Glomerular visceral epithelial cell (primary cell): ENCODE data around the gene KCNAB2.
A peak's percentile ranks its signal among the peaks of the same experiment; 100 is the strongest.

Experiments used
- DNase-seq: peaks from one replicate; pipeline ENCODE4 v3.0.0-alpha.2; 2016; ENCODE audit errors: extremely low spot score

The KCNAB2 gene

GRCh38 chr1:6127587-6128163, 82.0 kb downstream of the KCNAB2 start:
- peak; percentile 51 for DNase-seq

GRCh38 chr1:6128276-6129081, 82.8 kb downstream of the KCNAB2 start:
- no peak for DNase-seq

- no peak for DNase-seq
Measured at GRCh38 chr1:6129313-6129712, 83.6 kb downstream of the KCNAB2 start.

DNA sequence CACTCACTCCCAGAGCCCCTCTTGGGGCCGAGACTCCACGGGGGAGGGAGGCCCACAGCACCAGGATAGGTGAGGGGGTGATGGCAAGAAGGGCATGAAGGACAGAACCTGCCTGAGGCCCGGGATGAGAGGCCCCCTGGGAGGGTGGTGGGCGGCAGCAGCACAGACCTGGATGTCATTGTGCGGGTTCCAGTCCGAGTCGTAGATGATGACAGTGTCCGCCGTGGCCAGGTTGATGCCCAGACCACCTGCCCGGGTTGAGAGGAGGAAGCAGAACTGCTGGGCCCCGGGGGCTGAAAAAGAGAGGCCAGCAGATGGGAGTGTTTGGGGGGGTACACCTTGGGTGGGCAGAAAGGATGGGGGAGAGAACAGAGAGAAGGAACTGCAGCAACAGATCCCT, 84.3 kb downstream of the KCNAB2 start:
- no peak for DNase-seq

GRCh38 chr1:6130596-6130995, 84.9 kb downstream of the KCNAB2 start:
- DNase-seq: no peak

DNA sequence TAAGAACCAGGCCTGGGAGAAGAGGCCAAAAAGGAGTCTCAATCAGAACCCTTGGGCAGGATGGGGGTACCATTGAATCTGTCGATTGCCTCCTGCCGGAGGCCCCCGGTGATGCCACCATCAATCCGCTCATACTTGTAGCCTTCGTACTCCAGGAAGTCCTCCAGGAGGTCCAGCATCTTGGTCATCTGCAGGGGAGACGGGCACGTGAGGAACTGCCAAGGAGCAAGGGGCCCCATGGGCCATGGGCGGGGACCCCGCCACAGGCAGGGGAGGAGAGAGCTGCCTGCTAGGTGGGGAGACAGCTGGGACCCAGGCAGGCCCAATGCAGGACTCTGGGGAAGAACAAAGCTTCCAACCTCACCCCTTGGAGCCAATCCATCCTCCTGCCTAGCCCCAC, 85.9 kb downstream of the KCNAB2 start:
- no peak for DNase-seq

DNA sequence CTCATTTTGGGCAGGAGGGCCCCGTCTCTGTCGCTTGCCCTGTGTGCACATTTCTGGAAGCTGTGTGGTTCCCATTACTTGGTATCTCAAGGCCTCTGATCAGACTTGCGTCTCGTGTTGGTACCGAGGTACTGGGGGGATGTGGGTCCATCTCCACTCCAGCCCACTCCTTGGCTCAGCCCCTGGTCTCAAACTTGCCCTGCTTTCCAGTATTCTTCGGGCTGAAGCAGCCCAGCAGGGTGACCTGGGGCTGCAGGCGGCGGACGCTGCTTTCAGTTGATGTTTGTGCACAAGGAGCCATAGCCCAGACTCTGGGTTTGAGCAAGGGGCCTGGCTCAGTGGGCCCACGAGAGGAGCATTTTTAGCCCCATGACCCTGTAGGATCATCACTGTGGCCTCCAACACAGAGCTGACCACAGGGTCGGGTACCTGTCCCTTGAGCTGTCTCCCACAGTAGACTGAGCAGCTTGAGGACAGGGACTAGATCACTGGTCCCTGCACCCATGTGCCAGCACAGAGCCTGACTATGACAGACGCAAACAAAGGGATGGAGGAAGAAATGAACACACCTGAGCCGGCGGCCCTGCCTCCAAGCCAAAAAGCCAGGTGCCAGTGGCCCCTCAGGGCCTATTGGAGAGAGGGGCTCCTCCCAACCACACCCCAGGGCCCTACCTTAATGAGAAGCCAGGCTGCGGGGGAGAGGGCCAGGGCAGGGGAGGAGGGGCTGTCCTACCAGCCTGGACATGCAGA, 87.6 kb downstream of the KCNAB2 start:
- DNase-seq: no peak

- DNase-seq: no peak
Measured at GRCh38 chr1:6134206-6134605, 88.5 kb downstream of the KCNAB2 start.

GRCh38 chr1:6134741-6135510, 89.2 kb downstream of the KCNAB2 start:
- DNase-seq: no peak

GRCh38 chr1:6136516-6137220, 91.0 kb downstream of the KCNAB2 start:
- no peak for DNase-seq

DNA sequence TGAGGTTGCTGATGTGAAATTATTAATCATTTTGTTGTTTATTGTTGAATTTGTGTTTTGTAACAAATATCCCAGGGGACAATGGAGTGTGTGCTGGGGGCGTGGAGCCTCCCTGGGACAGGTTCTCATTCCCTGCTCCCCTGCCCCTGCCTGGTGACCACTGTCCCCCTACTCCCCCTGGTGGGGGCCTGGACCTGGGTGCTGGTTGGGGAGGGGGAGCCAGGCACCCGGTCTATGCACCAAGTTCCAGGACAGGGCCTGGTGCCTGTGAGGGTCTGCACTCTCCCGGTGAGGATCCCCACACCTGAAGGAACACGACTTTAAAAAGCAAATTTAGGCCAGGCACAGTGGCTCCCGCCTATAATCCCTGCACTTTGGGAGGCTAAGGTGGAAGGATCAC, 92.1 kb downstream of the KCNAB2 start:
- no peak for DNase-seq

GRCh38 chr1:6140413-6140812, 94.7 kb downstream of the KCNAB2 start:
- DNase-seq: no peak

DNA sequence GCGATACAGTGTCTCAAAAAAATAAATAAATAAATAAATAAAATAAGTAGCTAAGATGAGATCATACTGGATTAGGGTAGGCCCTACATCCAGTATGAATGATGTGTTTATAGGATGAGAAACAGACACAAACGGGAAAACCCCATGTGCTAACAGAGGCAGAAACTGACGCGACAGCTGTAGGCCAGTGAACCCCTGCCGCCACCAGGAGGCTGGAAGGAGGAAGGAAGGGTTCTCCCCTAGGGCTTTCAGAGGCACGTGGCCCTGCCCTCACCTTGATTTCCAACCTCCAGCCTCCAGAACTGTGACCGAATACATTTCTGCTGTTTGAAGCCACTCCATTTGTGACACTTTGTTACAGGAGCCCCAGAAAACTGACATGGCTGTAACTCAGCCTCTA, 95.9 kb downstream of the KCNAB2 start:
- DNase-seq: no peak

- no peak for DNase-seq
Measured at GRCh38 chr1:6142036-6142621, 96.4 kb downstream of the KCNAB2 start.

DNA sequence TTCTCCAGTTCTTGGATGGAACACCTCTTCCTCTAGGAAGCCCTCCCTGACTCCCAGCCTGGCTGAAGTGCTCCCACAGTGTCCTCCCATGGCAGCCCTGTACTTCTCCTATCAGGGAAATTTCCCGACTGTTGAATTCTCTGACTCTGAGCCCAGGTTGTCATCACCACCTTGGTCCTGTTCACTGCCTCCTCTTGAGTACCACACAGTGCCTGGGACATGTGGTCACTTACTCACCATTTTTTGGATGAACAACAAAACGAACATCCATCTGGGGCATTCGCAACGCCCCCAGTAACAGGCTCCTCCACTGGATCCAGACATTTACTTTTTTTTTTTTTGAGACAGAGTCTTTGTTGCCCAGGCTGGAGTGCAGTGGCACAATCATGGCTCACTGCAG, 97.0 kb downstream of the KCNAB2 start:
- DNase-seq: no peak

- peak; percentile 12 for DNase-seq
Measured at GRCh38 chr1:6143395-6143794, 97.7 kb downstream of the KCNAB2 start.

DNA sequence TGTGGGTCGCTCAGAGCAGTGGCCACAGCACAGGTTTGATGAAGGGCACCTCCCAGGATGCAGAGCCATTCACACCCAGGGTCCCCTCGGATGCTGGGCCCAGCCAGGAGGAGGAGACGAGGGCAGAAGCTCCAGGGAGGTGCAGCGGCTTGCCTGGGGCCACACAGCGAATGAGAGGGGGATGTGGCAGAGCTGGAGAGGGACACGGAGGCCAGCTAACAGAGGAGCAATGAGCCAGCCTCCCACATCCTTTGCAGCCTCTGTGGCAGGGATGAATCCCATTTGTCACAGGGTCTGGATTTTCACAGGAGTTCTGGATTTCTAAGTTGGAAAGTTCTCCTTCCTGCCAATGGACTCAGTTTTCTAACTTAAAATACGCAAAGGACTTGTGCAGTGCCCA, 98.5 kb downstream of the KCNAB2 start:
- DNase-seq: no peak

DNA sequence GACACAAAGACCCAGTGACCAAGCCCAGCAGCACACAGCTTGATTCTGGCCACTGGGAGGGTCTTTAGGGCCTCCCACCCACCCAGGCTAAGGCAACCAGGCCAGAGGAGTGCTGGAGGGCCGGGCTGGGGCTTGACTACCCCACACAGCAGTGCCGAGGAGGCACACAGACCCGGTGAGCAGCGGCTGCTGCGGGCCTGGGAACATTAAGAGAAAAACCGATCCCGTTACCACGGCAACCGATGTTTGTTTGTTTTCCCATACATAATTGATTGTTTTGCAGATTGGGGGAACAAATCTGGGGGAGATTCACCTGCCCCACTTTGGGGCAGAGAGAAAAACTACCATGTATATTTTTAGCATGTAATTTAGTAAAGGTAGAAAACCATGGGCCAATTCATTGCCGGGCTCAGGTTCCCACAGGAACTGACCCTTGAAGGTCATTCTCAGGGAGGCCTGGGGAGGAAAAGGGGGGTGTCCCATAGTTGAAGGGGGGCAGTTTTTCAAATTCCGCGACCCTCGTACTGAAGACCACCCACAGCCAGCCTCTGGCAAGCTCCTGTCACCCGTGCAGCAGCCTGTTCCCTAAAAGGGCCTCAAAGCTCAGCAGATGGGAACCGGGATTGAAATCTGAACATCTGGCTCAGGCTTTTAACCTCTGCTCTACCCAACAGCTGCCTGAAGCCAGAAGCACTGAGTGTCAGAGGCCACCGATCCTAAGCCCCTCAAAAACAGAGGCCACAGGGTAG, 99.1 kb downstream of the KCNAB2 start:
- no peak for DNase-seq

- no peak for DNase-seq
Measured at GRCh38 chr1:6145396-6145750, 99.7 kb downstream of the KCNAB2 start.

DNA sequence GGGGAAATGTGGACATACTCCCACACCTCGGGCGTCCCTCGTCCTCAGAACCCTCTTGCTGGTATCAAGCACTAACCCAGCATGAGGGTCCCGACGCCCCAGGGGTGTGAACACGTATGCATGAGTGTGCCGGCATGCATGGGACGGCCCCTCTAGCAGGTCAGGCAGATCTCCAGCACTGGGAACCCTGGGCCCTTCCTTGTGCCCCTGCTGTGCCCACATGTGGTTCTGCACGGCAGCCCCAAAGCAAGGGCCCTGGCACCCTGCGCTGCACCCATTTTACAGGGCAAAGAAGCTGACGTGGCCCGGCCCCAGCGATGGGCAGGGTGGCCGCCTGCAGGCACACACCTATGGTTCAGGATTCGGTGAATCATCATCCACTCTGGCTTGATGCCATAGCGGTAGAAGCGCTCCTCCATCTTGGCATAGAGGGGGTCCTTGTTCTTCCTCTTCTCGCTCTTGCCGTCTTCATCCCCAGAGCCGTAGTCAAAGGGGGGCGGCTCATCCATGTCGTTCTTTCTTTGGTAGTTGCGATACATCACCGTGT, 100.2 kb downstream of the KCNAB2 start:
- no peak for DNase-seq
